ENCODE results near the gene C22orf31.

The C22orf31 gene

GRCh38 chr22:29023172-29023796 lies 38.3 kb downstream of the C22orf31 start:
- TF ChIP-seq CTCF (IDR thresholded peaks at IDR 0.05; ENCODE audit: low read depth, low read length): no peak
- DNase-seq (ENCODE audit: extremely low read depth, low read depth): no peak

DNA sequence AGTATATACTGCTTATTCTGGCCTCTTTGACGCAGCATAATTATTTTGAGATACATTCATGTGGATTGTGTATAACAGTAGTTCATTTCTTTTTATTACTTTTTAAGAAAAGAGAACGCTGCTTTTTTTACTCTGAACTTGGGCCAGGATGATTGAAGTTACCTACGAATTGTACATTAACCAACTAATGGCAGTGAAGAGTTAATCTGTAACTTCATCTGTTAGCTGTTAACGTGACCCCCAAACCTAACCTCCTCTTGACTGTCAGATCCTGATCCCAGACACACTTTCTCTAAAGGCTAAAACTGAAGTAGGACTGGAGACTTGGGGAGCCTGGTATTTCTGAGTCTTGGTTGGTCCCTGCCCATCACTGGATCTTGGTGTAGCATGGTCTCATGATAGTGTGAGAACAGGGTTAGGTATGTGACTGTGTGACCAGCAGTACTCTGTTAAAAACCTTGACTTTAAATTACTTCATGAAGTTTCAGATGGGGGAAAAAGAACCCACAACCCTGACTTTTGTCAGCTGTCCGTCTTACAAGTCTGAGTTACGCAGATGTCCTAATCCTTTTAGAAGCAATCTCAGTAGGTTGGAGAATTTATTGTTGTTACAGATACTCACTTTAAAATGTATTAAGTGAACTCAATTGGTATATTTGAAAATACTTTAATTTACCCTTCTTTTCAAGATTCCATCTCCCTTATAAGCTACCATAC lies 39.4 kb downstream of the C22orf31 start:
- no peak for DNase-seq (ENCODE audit: extremely low read depth, low read depth)

GRCh38 chr22:29018293-29019189 lies 43.1 kb downstream of the C22orf31 start:
- TF ChIP-seq CTCF (IDR thresholded peaks at IDR 0.05; ENCODE audit: low read depth, low read length): no peak
- DNase-seq (ENCODE audit: extremely low read depth, low read depth): no peak

More for the DNA sequence above, 39.4 kb downstream of the C22orf31 start:
- no peak for TF ChIP-seq CTCF (IDR thresholded peaks at IDR 0.05; ENCODE audit: low read depth, low read length)

DNA sequence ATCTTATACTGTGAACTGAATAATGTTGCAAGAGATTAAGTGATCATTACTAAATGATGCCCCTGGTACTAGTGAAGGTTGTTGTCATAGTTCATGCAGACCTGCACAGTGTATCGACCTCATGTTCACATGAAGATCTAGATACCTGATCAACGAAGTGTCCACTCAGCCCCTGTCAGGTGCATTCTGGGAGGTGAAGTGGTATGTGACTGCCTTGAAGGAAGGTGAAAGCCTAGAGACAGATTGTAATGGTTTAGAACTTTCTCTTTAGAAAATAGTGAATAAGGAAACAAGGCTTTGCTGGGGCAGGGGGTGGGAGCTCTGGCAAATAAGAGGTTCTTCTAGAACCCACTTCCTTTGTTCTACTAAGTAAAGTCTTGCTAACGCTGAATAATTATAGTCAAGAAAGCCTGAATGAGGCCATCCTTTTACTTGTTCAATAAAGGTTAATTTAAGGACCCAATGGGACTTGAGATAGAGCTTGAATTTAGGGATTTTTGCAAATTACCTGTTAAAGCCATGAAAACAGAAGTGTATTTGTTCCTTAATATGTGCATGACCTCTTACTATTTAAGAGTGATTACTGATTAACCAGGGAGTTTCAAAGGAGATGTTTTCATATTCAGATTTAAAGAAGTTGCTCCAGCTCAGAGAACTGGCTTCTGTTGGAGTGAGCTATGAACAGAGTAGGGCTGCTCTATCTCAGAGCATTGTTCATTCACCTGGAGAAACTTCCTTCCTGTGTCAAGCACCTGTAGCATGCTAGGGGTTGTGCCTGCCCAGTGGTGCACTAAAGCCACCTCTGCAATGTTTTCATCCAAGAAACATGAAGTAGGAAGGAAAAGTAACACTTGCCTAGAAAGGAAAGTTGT lies 45.3 kb downstream of the C22orf31 start:
- DNase-seq (ENCODE audit: extremely low read depth, low read depth): no peak
- no peak for TF ChIP-seq CTCF (IDR thresholded peaks at IDR 0.05; ENCODE audit: low read depth, low read length)

DNA sequence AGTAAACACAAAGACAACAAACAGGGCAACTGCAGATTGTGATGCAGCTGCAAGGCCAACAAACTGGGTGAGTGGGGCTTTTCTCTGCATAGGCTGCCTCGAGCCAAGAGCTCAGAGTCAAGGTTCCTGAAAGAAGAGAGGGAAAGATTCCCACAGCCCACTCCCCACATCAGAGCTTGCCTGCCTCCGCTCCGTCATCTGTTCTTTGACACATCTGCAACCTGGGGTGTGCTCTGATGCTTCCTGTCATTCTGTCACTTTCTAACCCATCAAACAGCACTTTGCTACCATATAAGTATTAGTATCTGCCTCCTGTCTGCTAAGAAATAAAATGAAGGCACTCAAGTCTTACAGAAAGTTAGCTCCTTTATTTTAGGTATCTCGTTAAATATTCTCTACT lies 46.9 kb downstream of the C22orf31 start:
- no peak for TF ChIP-seq CTCF (IDR thresholded peaks at IDR 0.05; ENCODE audit: low read depth, low read length)
- no peak for DNase-seq (ENCODE audit: extremely low read depth, low read depth)

GRCh38 chr22:29014293-29014692 lies 47.3 kb downstream of the C22orf31 start:
- TF ChIP-seq CTCF (IDR thresholded peaks at IDR 0.05; ENCODE audit: low read depth, low read length): no peak

More at GRCh38 chr22:29014293-29014692, 47.3 kb downstream of the C22orf31 start:
- no peak for DNase-seq (ENCODE audit: extremely low read depth, low read depth)

Data from AG09319 (cell line).